ENCODE measurements around the gene PRRT4. TPM values are rescaled to one million over a fixed set of nuclear protein-coding genes. Genes with fewer than 3 reads are reported as not detected.

Gene PRRT4
- total and polyA plus RNA-seq, 9 of the 15 experiments (the other 6 are each of a cell fraction or from before 2014, with no cell fraction given) = not detected

- TF ChIP-seq CREB3L1 (IDR thresholded peaks at IDR 0.05; ENCODE audit: borderline replicate concordance, low read depth) = peak; percentile 89
- TF ChIP-seq ATF2 (CRISPR knock-in tag; IDR thresholded peaks at IDR 0.05) = 0 out of 2 replicates have a peak, but pooled peaks have one; percentile 16
- TF ChIP-seq ZNF561 (CRISPR knock-in tag; conservative IDR thresholded peaks at IDR 0.05) = no peak
- no peak for TF ChIP-seq HOMEZ (CRISPR knock-in tag; IDR thresholded peaks at IDR 0.05)
- 0 out of 2 replicates have a peak, but pooled peaks have one; percentile 81 for TF ChIP-seq NR3C1 (CRISPR knock-in tag; IDR thresholded peaks at IDR 0.05)
- peak; percentile 99 for TF ChIP-seq MYC (IDR thresholded peaks at IDR 0.05; ENCODE audit: low read depth, low read length)
- TF ChIP-seq MYC (CRISPR knock-in tag; IDR thresholded peaks at IDR 0.05; ENCODE audit: borderline replicate concordance, low read depth) = peak; percentile 97
- no peak for TF ChIP-seq BACH1 (tag; IDR thresholded peaks at IDR 0.05)
- peak; percentile 92 for TF ChIP-seq ZFX (CRISPR knock-in tag; IDR thresholded peaks at IDR 0.05)
- TF ChIP-seq THRAP3 (IDR thresholded peaks at IDR 0.05; ENCODE audit: borderline replicate concordance) = no peak; the same call in 1 of the 2 replicates
- peak; percentile 71; the same call in 1 of the 2 replicates for TF ChIP-seq JUN (IDR thresholded peaks at IDR 0.05; ENCODE audit: borderline replicate concordance, low read depth, low read length)
- TF ChIP-seq JUN (CRISPR knock-in tag; IDR thresholded peaks at IDR 0.05; ENCODE audit: borderline replicate concordance) = peak; percentile 85; the same call in 1 of the 2 replicates
- TF ChIP-seq ZNF511 (CRISPR knock-in tag; IDR thresholded peaks at IDR 0.05) = peak; percentile 99
- TF ChIP-seq KAT8 (IDR thresholded peaks at IDR 0.05; ENCODE audit: low read depth) = no peak
- no peak for TF ChIP-seq SNAPC5 (CRISPR knock-in tag; IDR thresholded peaks at IDR 0.05)
- no peak; the same call in 1 of the 2 replicates for TF ChIP-seq NR2F6 (CRISPR knock-in tag; IDR thresholded peaks at IDR 0.05)
- no peak for TF ChIP-seq ADNP (tag; IDR thresholded peaks at IDR 0.05)
- peak; percentile 90 for TF ChIP-seq HLTF (IDR thresholded peaks at IDR 0.05)
- TF ChIP-seq BHLHE40 (IDR thresholded peaks at IDR 0.05; ENCODE audit: low read length) = peak; percentile 94
- peak; percentile 98 for TF ChIP-seq POLR2AphosphoS5 (IDR thresholded peaks at IDR 0.05; ENCODE audit: control insufficient read depth, insufficient read depth, low read depth, low read length)
- TF ChIP-seq CBX2 (IDR thresholded peaks at IDR 0.05; ENCODE audit: insufficient read depth, low read length, poor library complexity, severe bottlenecking) = no peak
- 0 out of 2 replicates have a peak, but pooled peaks have one; percentile 77 for TF ChIP-seq LARP7 (IDR thresholded peaks at IDR 0.05)
- TF ChIP-seq ILK (tag; IDR thresholded peaks at IDR 0.05; ENCODE audit: borderline replicate concordance, low read depth) = no peak
Measured at GRCh38 chr7:128343554-128344430, 17.7 kb downstream of the PRRT4 start, which contains the start of gene RBM28 (continued).

All from K562 (cell line).